H1 (cell line): ENCODE results near the gene GNB3. TPM values are rescaled to one million over a fixed set of nuclear protein-coding genes. Genes with fewer than 3 reads are reported as not detected.

Source experiments
- CTCF ChIA-PET: fragments of 300-600 bp; sonication (Branson Sonifier 250); formaldehyde crosslinking; loops from one replicate; lab custom pipeline; 2021; ENCODE audit not compliant: partially characterized antibody; lab: Charles Lee
- POLR2A ChIA-PET: fragments of 300-600 bp; sonication (Branson Sonifier 250); formaldehyde crosslinking; loops from one replicate; lab custom pipeline; 2021; ENCODE audit warnings: inconsistent platforms; ENCODE audit not compliant: partially characterized antibody; lab: Charles Lee
- DNase-seq, 2 experiments: peaks; one replicate each; pipeline versions ENCODE4 v3.0.0 to v3.0.0-alpha.2; 2010 to 2022; ENCODE audit warnings: low spot score in 2 of 2, low read depth in 1 of 2, mixed read lengths in 1 of 2
- FAIRE-seq: peaks from 2 replicates; lab custom pipeline; 2011; peaks lifted over from hg19 to GRCh38; lab: Jason Lieb, UNC
- H2AFZ ChIP-seq: 2 replicates; pipeline ENCODE4 v1.8.1; 2012; ENCODE audit warnings: low read length, inconsistent platforms
- H2AK5ac ChIP-seq: 2 replicates; pipeline ENCODE4 v1.6.1; 2013; ENCODE audit warnings: low read depth, low read length
- H2BK120ac ChIP-seq: replicated peaks from 2 replicates; pipeline ENCODE3; 2013; ENCODE audit warnings: low read depth, low read length, inconsistent platforms
- H2BK12ac ChIP-seq: 2 replicates; pipeline ENCODE4 v1.6.1; 2013; ENCODE audit warnings: low read depth, low read length
- H2BK15ac ChIP-seq: 2 replicates; pipeline ENCODE4 v1.6.1; 2013; ENCODE audit warnings: low read length
- H2BK20ac ChIP-seq: 2 replicates; pipeline ENCODE4 v1.6.1; 2013; ENCODE audit warnings: low read length
- H2BK5ac ChIP-seq: 2 replicates; pipeline ENCODE4 v1.6.1; 2013; ENCODE audit warnings: low read depth, low read length
- H3K14ac ChIP-seq: 2 replicates; pipeline ENCODE4 v1.6.1; 2013; ENCODE audit warnings: inconsistent platforms; ENCODE audit not compliant: insufficient read length
- H3K18ac ChIP-seq: 2 replicates; pipeline ENCODE4 v1.6.1; 2013; ENCODE audit warnings: low read length; ENCODE audit errors: extremely low read depth
- H3K23ac ChIP-seq: 2 replicates; pipeline ENCODE4 v1.6.1; 2013; ENCODE audit warnings: inconsistent platforms; ENCODE audit not compliant: insufficient read length
- H3K23me2 ChIP-seq: 2 replicates; pipeline ENCODE4 v1.6.1; 2013; ENCODE audit warnings: low read depth, low read length
- H3K27ac ChIP-seq: 2 replicates; pipeline ENCODE4 v1.6.1; 2011; ENCODE audit warnings: low read depth, low read length, inconsistent platforms
- H3K27me3 ChIP-seq, 4 experiments: replicated peaks in 1 of 4; 1 replicate in 1 of 4; 2 replicates in 3 of 4; pipeline versions ENCODE4 v1.6.1 to v1.8.1; 2011 to 2013; ENCODE audit warnings: low read length in 3 of 4, mild to moderate bottlenecking in 3 of 4, inconsistent platforms in 2 of 4, mixed read lengths in 2 of 4, moderate library complexity in 1 of 4; ENCODE audit not compliant: control insufficient read depth in 3 of 4, insufficient read depth in 3 of 4; ENCODE audit errors: extremely low read depth in 1 of 4
- H3K36me3 ChIP-seq, 4 experiments: 2 replicates each; pipeline versions ENCODE4 v1.6.1 to v1.8.1; 2011 to 2013; ENCODE audit warnings: mild to moderate bottlenecking in 4 of 4, low read length in 3 of 4, moderate library complexity in 2 of 4, control low read depth in 1 of 4, inconsistent platforms in 1 of 4; ENCODE audit not compliant: insufficient read depth in 4 of 4, control insufficient read depth in 2 of 4
- H3K4ac ChIP-seq: replicated peaks from 2 replicates; pipeline ENCODE3; 2013; ENCODE audit warnings: low read length, low read depth, mixed read lengths, inconsistent platforms; ENCODE audit not compliant: insufficient read length
- H3K4me1 ChIP-seq, 4 experiments: replicated peaks in 1 of 4; 1 replicate in 1 of 4; 2 replicates in 3 of 4; pipeline versions ENCODE4 v1.6.1 to v1.8.1; 2011 to 2013; ENCODE audit warnings: low read length in 3 of 4, inconsistent platforms in 2 of 4, mixed read lengths in 1 of 4; ENCODE audit not compliant: insufficient read depth in 4 of 4, control insufficient read depth in 3 of 4
- H3K4me2 ChIP-seq, 2 experiments: 2 replicates each; pipeline versions ENCODE4 v1.6.1 to v1.8.1; 2011 to 2013; ENCODE audit warnings: low read depth in 2 of 2, low read length in 2 of 2, control low read depth in 1 of 2, inconsistent platforms in 1 of 2, mild to moderate bottlenecking in 1 of 2; ENCODE audit not compliant: insufficient read depth in 1 of 2
- H3K4me3 ChIP-seq, 4 experiments: fragments of 200-600, 300-600 bp in 1 of 4; sonication (generic), shearing (Covaris generic), sonication (Bioruptor Twin) in 1 of 4; 2 replicates each; pipeline versions ENCODE4 v1.5.1 to v1.8.1; 2011 to 2016; ENCODE audit warnings: low read length in 4 of 4, low read depth in 3 of 4, control low read depth in 2 of 4, inconsistent platforms in 2 of 4, mild to moderate bottlenecking in 2 of 4, mixed read lengths in 1 of 4, moderate library complexity in 1 of 4; ENCODE audit not compliant: insufficient read depth in 2 of 4; ENCODE audit errors: extremely low read depth in 1 of 4
- H3K56ac ChIP-seq: replicated peaks from 2 replicates; pipeline ENCODE3; 2013; ENCODE audit warnings: low read depth, mild to moderate bottlenecking, mixed read lengths, low read length, inconsistent platforms; ENCODE audit not compliant: insufficient read length
- H3K79me1 ChIP-seq: 2 replicates; pipeline ENCODE4 v1.6.1; 2013; ENCODE audit warnings: low read depth, low read length, control low read depth
- H3K79me2 ChIP-seq, 2 experiments: 2 replicates each; pipeline versions ENCODE4 v1.6.1 to v1.8.1; 2012 to 2013; ENCODE audit warnings: low read length in 2 of 2, mild to moderate bottlenecking in 2 of 2, inconsistent platforms in 1 of 2; ENCODE audit not compliant: insufficient read depth in 2 of 2, control insufficient read depth in 1 of 2
- H3K9ac ChIP-seq, 4 experiments: replicated peaks in 1 of 4; 1 replicate in 1 of 4; 2 replicates in 3 of 4; pipeline versions ENCODE4 v1.6.1 to v1.8.1; 2011 to 2013; ENCODE audit warnings: low read depth in 3 of 4, low read length in 3 of 4, control low read depth in 2 of 4, mild to moderate bottlenecking in 2 of 4, moderate library complexity in 2 of 4, inconsistent platforms in 1 of 4; ENCODE audit errors: extremely low read depth in 1 of 4
- H3K9me3 ChIP-seq, 2 experiments: 2 replicates each; pipeline versions ENCODE4 v1.6.1 to v1.8.1; 2012 to 2013; ENCODE audit warnings: mild to moderate bottlenecking in 2 of 2, moderate library complexity in 2 of 2, control low read depth in 1 of 2, inconsistent platforms in 1 of 2, low read depth in 1 of 2, low read length in 1 of 2, mixed read lengths in 1 of 2; ENCODE audit not compliant: insufficient read depth in 2 of 2
- H4K20me1 ChIP-seq, 2 experiments: replicated peaks in 1 of 2; 2 replicates each; pipeline versions ENCODE3 to v1.8.1; 2011 to 2013; ENCODE audit warnings: inconsistent platforms in 2 of 2, low read length in 2 of 2, mild to moderate bottlenecking in 1 of 2; ENCODE audit not compliant: insufficient read depth in 2 of 2, control insufficient read depth in 1 of 2
- H4K5ac ChIP-seq: 2 replicates; pipeline ENCODE4 v1.6.1; 2013; ENCODE audit warnings: low read length, low read depth, mixed read lengths, inconsistent platforms; ENCODE audit not compliant: insufficient read length
- H4K8ac ChIP-seq: 2 replicates; pipeline ENCODE4 v1.8.0; 2013; ENCODE audit warnings: mild to moderate bottlenecking, moderate library complexity, low read length, inconsistent platforms; ENCODE audit not compliant: insufficient read depth; ENCODE audit errors: extremely low read depth
- H4K91ac ChIP-seq: replicated peaks from 2 replicates; pipeline ENCODE3; 2013; ENCODE audit warnings: low read length, mixed read lengths, inconsistent platforms; ENCODE audit not compliant: insufficient read length
- HDAC2 ChIP-seq, 2 experiments: fragments of 300-600 bp in 1 of 2; sonication (generic) in 1 of 2; IDR thresholded peaks; 2 replicates each; pipeline ENCODE4 v1.6.1; 2011 to 2012; ENCODE audit warnings: low read depth in 2 of 2, low read length in 2 of 2, mild to moderate bottlenecking in 2 of 2, moderate library complexity in 2 of 2, borderline replicate concordance in 1 of 2, inconsistent platforms in 1 of 2
- POLR2AphosphoS5 ChIP-seq: IDR thresholded peaks from 2 replicates; pipeline ENCODE4 v1.6.1; 2011; ENCODE audit warnings: low read depth, low read length
- RAD21 ChIP-seq, 2 experiments: IDR thresholded peaks in 1 of 2; conservative IDR thresholded peaks in 1 of 2; 2 replicates each; pipeline ENCODE4 v1.6.1; 2011; ENCODE audit warnings: low read depth in 2 of 2, low read length in 2 of 2, improper control_type of control experiment in 1 of 2, inconsistent platforms in 1 of 2, mild to moderate bottlenecking in 1 of 2, moderate library complexity in 1 of 2
- RNF2 ChIP-seq: fragments of 200-900, 300-1000 bp; sonication (generic); IDR thresholded peaks from 2 replicates; pipeline ENCODE4 v1.7.1; 2016; ENCODE audit warnings: borderline replicate concordance, low read depth, mild to moderate bottlenecking, antibody characterized with exemption, low read length; ENCODE audit not compliant: poor library complexity, severe bottlenecking; ENCODE audit errors: missing control alignments
- SAP30 ChIP-seq: fragments of 300-600 bp; sonication (generic); IDR thresholded peaks from 2 replicates; pipeline ENCODE4 v1.7.1; 2012; ENCODE audit warnings: low read length, moderate library complexity, mild to moderate bottlenecking, inconsistent platforms; ENCODE audit not compliant: insufficient read depth, insufficient replicate concordance
- SIX5 ChIP-seq: IDR thresholded peaks from 2 replicates; pipeline ENCODE4 v1.6.1; 2011; ENCODE audit warnings: mild to moderate bottlenecking, low read depth, low read length
- TBP ChIP-seq: IDR thresholded peaks from 2 replicates; pipeline ENCODE4 v1.6.1; 2011; ENCODE audit warnings: low read depth, low read length, improper control_type of control experiment
- WGBS, 2 experiments: shearing (Covaris generic) in 1 of 2; methylation state at CpG; one replicate each; pipeline versions ENCODE4 v1.1.6 to v1.1.7; 2013 to 2015; ENCODE audit warnings: low lambda C conversion rate in 2 of 2, mixed read lengths in 2 of 2, inconsistent platforms in 1 of 2, low coverage in 1 of 2, missing lambda C conversion rate in 1 of 2; ENCODE audit not compliant: insufficient replicate concordance in 2 of 2, insufficient coverage in 1 of 2, insufficient read length in 1 of 2; ENCODE audit errors: extremely low coverage in 1 of 2, missing lambda C conversion rate in 1 of 2; 5-methylcytosine and 5-hydroxymethylcytosine counted together
- polyA plus RNA-seq, 7 experiments: library from polyadenylated mRNA; depleted of rRNA in 3 of 7; stranded (reverse) in 5 of 7; unstranded in 2 of 7; fragments of >200 nt in 5 of 7; fragments of 200-250 nt in 2 of 7; gene quantifications; 1 replicate in 5 of 7; 2 replicates in 1 of 7; 4 replicates in 1 of 7; pipeline versions ENCODE4 v1.2.1 to v1.2.3, GENCODE V29; 2011 to 2013; ENCODE audit warnings: missing spikeins in 2 of 7, mixed read lengths in 2 of 7
- total RNA-seq: library from RNA; stranded (reverse); fragmentation: NEBNext Ultra II Directional; extraction: Animal tissue kit (Norgen Biotek cat#: 25700); gene quantifications from 2 replicates; pipeline ENCODE4 v1.2.1, GENCODE V29; 2021
- TF ChIP-seq, protein P1 (sequence below): IDR thresholded peaks from 2 replicates; pipeline ENCODE4 v1.6.1; 2012; ENCODE audit warnings: inconsistent platforms
- TF ChIP-seq, protein P2 (sequence below): IDR thresholded peaks from 2 replicates; pipeline ENCODE4 v1.6.1; 2012; ENCODE audit warnings: inconsistent platforms

GNB3 gene
- total and polyA plus RNA-seq, 2 of the 8 experiments (the other 6 are each of a cell fraction or from before 2014, with no cell fraction given) = 9.9 TPM

DNA sequence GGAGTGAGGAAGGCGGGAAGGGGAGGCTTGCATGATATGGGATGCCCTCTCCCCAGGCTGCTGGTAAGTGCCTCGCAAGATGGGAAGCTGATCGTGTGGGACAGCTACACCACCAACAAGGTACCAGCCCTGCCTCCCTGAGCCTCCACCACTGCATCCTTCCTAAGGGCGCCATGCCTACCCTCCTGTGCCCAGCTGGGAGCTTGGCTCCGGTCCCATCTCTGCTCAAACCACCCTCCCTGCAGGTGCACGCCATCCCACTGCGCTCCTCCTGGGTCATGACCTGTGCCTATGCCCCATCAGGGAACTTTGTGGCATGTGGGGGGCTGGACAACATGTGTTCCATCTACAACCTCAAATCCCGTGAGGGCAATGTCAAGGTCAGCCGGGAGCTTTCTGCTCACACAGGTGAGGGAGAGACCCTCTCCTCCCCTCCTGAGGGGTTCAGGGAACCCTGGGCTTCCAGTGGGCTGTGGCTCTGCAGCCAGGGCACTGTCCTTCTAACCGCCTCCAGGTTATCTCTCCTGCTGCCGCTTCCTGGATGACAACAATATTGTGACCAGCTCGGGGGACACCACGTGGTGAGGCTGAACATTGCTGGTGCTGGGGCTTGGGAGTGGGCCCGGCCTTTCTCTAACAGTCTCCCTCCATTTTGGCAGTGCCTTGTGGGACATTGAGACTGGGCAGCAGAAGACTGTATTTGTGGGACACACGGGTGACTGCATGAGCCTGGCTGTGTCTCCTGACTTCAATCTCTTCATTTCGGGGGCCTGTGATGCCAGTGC is 2.6 kb downstream of the GNB3 start:
- ChIA-PET POLR2A (interaction anchor here (0.7 to 27.1 kb wide), 10 partner anchors 2 to 309 kb away, joined by 3 to 588 read pairs (median 6); partner anchors contain the start of genes C12orf57, CDCA3, GAPDH and GNB3), CTCF (interaction anchor here (0.6 to 21.4 kb wide), 7 partner anchors 4 to 114 kb away, joined by 3 to 292 read pairs (median 4); partner anchors contain the start of genes CDCA3, GNB3, MLF2 and P3H3)
- Histone ChIP-seq H4K91ac (no peak overlapping the region), H3K14ac (no peak overlapping the region), H3K79me2 (no peaks in the 10 kb centered on the region), H2AK5ac (no peak overlapping the region), H2BK15ac (no peak overlapping the region), H3K4me2 (no peak overlapping the region), H3K27me3 (no peaks in the 10 kb centered on the region), H2BK12ac (no peak overlapping the region), H2BK20ac (no peak overlapping the region), H3K23me2 (peaks cover 2% of the 10 kb centered on the region; the same call in 1 of the 2 replicates), H2BK120ac (no peak overlapping the region), H3K4me3 (no peak overlapping the region), H3K18ac (no peak overlapping the region), H2BK5ac (no peak overlapping the region), H3K4ac (no peak overlapping the region), H2AFZ (no peak overlapping the region), H3K27ac (no peak overlapping the region), H4K20me1 (peaks cover 4 to 6% of the 10 kb centered on the region in 2 experiments), H3K9me3 (no peaks in the 10 kb centered on the region), H4K5ac (no peak overlapping the region), H3K9ac (no peak overlapping the region), H3K4me1 (peaks cover 0 to 3% (median 2%) of the 10 kb centered on the region in 4 experiments; a peak in 1 of 7 replicates), H3K36me3 (peaks cover 17 to 57% (median 44%) of the 10 kb centered on the region in 4 experiments), H3K23ac (no peak overlapping the region), H4K8ac (no peak overlapping the region), H3K79me1 (peaks cover 2% of the 10 kb centered on the region), H3K56ac (no peak overlapping the region)
- FAIRE-seq (no peak), DNase-seq (no peak)
- WGBS, 2 experiments = 81% methylated on average over 15 of the region's 16 CpGs; no CpG with 5 or more reads in 1 of the 2 experiments
- no peak for TF ChIP-seq TBP
- TF ChIP-seq, protein P1, sequence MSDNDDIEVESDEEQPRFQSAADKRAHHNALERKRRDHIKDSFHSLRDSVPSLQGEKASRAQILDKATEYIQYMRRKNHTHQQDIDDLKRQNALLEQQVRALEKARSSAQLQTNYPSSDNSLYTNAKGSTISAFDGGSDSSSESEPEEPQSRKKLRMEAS = peak; percentile 56
- peak in 1 of 2 experiments; percentile 35; a peak in 1 of 4 replicates for TF ChIP-seq RAD21 (IDR thresholded peaks at IDR 0.05 in 1 of 2, conservative IDR thresholded peaks at IDR 0.05 in 1 of 2; ENCODE audit: low read depth in 2 of 2, low read length in 2 of 2)
- TF ChIP-seq POLR2AphosphoS5 = no peak
- TF ChIP-seq, protein P2, sequence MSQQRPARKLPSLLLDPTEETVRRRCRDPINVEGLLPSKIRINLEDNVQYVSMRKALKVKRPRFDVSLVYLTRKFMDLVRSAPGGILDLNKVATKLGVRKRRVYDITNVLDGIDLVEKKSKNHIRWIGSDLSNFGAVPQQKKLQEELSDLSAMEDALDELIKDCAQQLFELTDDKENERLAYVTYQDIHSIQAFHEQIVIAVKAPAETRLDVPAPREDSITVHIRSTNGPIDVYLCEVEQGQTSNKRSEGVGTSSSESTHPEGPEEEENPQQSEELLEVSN = peak; percentile 50; the same call in 1 of the 2 replicates
- TF ChIP-seq SIX5 = no peak
- no peak for TF ChIP-seq SAP30
- no peak for TF ChIP-seq HDAC2 (IDR thresholded peaks at IDR 0.05; ENCODE audit: borderline replicate concordance in 1 of 2, low read depth in 2 of 2, low read length in 2 of 2)
- no peak for TF ChIP-seq RNF2
